Endothelial cell of umbilical vein (primary cell): ENCODE measurements around the gene PLXNA4. TPM values are rescaled to one million over a fixed set of nuclear protein-coding genes. Genes with fewer than 3 reads are reported as not detected.

ENCODE experiments used
- BruUV-seq: library from RNA; stranded (reverse); fragments of 400-500 nt; replicated peaks from 2 replicates; lab custom pipeline; 2021; lab: Mats Ljungman, UMichigan
- CTCF ChIA-PET: fragments of 300-600, 350-600 bp; sonication (Branson Sonifier 250); formaldehyde crosslinking; loops from one replicate; lab custom pipeline; 2021; ENCODE audit warnings: antibody characterized with exemption, inconsistent platforms; lab: Charles Lee
- POLR2A ChIA-PET: fragments of 300-600, 350-600 bp; sonication (Branson Sonifier 250); formaldehyde crosslinking; loops from one replicate; lab custom pipeline; 2021; ENCODE audit warnings: antibody characterized with exemption, inconsistent platforms; lab: Charles Lee
- DNase-seq: peaks from one replicate; pipeline ENCODE4 v3.0.0-alpha.2; 2011; ENCODE audit warnings: low read depth, low spot score
- FAIRE-seq: peaks from 2 replicates; lab custom pipeline; 2011; peaks lifted over from hg19 to GRCh38; lab: Jason Lieb, UNC
- H2AFZ ChIP-seq: 2 replicates; pipeline ENCODE4 v1.6.0; 2012; ENCODE audit warnings: low read depth, low read length, control low read depth, inconsistent platforms
- H3K27ac ChIP-seq: 2 replicates; pipeline ENCODE4 v1.5.1; 2011; ENCODE audit warnings: low read depth, mild to moderate bottlenecking, control low read depth, low read length, moderate library complexity; ENCODE audit not compliant: insufficient read depth
- H3K27me3 ChIP-seq, 2 experiments: 2 replicates each; pipeline versions ENCODE4 v1.6.0 to v1.6.1; 2011; ENCODE audit warnings: low read length in 2 of 2, mixed read lengths in 1 of 2; ENCODE audit not compliant: control insufficient read depth in 2 of 2, insufficient read depth in 2 of 2
- H3K36me3 ChIP-seq, 2 experiments: 2 replicates in 1 of 2; 3 replicates in 1 of 2; pipeline ENCODE4 v1.5.1; 2011; ENCODE audit warnings: low read length in 2 of 2, mild to moderate bottlenecking in 1 of 2, moderate library complexity in 1 of 2; ENCODE audit not compliant: control insufficient read depth in 2 of 2, insufficient read depth in 2 of 2; ENCODE audit errors: extremely low read depth in 1 of 2
- H3K4me1 ChIP-seq: 3 replicates; pipeline ENCODE4 v1.5.1; 2011; ENCODE audit warnings: mild to moderate bottlenecking, low read length; ENCODE audit not compliant: control insufficient read depth, insufficient read depth; ENCODE audit errors: extremely low read depth
- H3K4me2 ChIP-seq: 2 replicates; pipeline ENCODE4 v1.6.1; 2011; ENCODE audit warnings: low read length, control low read depth, mixed read lengths; ENCODE audit not compliant: insufficient read depth
- H3K4me3 ChIP-seq, 3 experiments: fragments of 200-600 bp in 1 of 3; sonication (generic), shearing (Covaris generic) in 1 of 3; replicated peaks in 1 of 3; 2 replicates each; pipeline ENCODE4 v1.5.1; 2011 to 2016; ENCODE audit warnings: control low read depth in 3 of 3, low read length in 3 of 3, mild to moderate bottlenecking in 2 of 3, inconsistent platforms in 1 of 3, low read depth in 1 of 3, moderate library complexity in 1 of 3; ENCODE audit not compliant: insufficient read depth in 1 of 3
- H3K79me2 ChIP-seq: 2 replicates; pipeline ENCODE4 v1.6.0; 2012; ENCODE audit warnings: low read length, inconsistent platforms; ENCODE audit not compliant: control insufficient read depth, insufficient read depth
- H3K9ac ChIP-seq: replicated peaks from 2 replicates; pipeline ENCODE3; 2011; ENCODE audit warnings: low read length, control low read depth; ENCODE audit not compliant: insufficient read depth; ENCODE audit errors: extremely low read depth
- H3K9me1 ChIP-seq: replicated peaks from 3 replicates; pipeline ENCODE4 v1.6.0; 2011; ENCODE audit warnings: mild to moderate bottlenecking, low read length; ENCODE audit not compliant: control insufficient read depth, insufficient read depth; ENCODE audit errors: extremely low read depth
- H3K9me3 ChIP-seq: replicated peaks from 2 replicates; pipeline ENCODE4 v1.5.1; 2012; ENCODE audit warnings: low read length, inconsistent platforms; ENCODE audit not compliant: control insufficient read depth, insufficient read depth
- H4K20me1 ChIP-seq: replicated peaks from 2 replicates; pipeline ENCODE3; 2011; ENCODE audit warnings: mild to moderate bottlenecking, low read length; ENCODE audit not compliant: control insufficient read depth, insufficient read depth; ENCODE audit errors: extremely low read depth
- EZH2 ChIP-seq: IDR thresholded peaks from 2 replicates; pipeline ENCODE4 v1.6.1; 2012; ENCODE audit warnings: borderline replicate concordance, low read depth, mild to moderate bottlenecking, moderate library complexity, low read length, inconsistent platforms; ENCODE audit not compliant: severe bottlenecking
- GATA2 ChIP-seq: IDR thresholded peaks from 2 replicates; pipeline ENCODE4 v1.7.0; 2011; ENCODE audit warnings: low read depth, mild to moderate bottlenecking, moderate library complexity, mixed read lengths, low read length; ENCODE audit not compliant: insufficient read length, insufficient read depth
- JUN ChIP-seq: IDR thresholded peaks from 2 replicates; pipeline ENCODE4 v1.6.1; 2011; ENCODE audit warnings: borderline replicate concordance, low read depth; ENCODE audit not compliant: insufficient read length, insufficient read depth
- MAX ChIP-seq: IDR thresholded peaks from 2 replicates; pipeline ENCODE4 v1.6.1; 2011; ENCODE audit not compliant: insufficient read depth, insufficient read length
- POLR2A ChIP-seq: IDR thresholded peaks from 2 replicates; pipeline ENCODE4 v1.6.1; 2012; ENCODE audit warnings: low read depth, mild to moderate bottlenecking, control low read depth, low read length
- dilution Hi-C: fragments of 300-500 bp; cut with MboI; formaldehyde crosslinking; loops from one replicate; pipeline ENCODE4 v1.15.0; 2019; ENCODE audit warnings: low sequenced_read_pairs; ENCODE audit not compliant: extremely low pct_ligation_motif_present
- intact Hi-C: fragments of 100-400 bp; cut with micrococcal nuclease; formaldehyde crosslinking; loops from one replicate; pipeline ENCODE4 v1.10.0; 2022
- polyA plus RNA-seq, 4 experiments: library from polyadenylated mRNA; depleted of rRNA in 3 of 4; stranded (reverse) in 3 of 4; unstranded in 1 of 4; fragments of >200 nt; gene quantifications; 2 replicates each; pipeline versions ENCODE4 v1.2.1 to v1.2.3, GENCODE V29; 2011 to 2012; ENCODE audit warnings: missing spikeins in 1 of 4
- total RNA-seq: library from RNA; stranded (reverse); gene quantifications from 2 replicates; pipeline ENCODE4 v1.2.3, GENCODE V29; 2021
- TF ChIP-seq, protein P1 (sequence below), 2 donors: IDR thresholded peaks; 1 replicate in 1 of 2; 2 replicates in 1 of 2; pipeline ENCODE4 v1.5.1; 2011; ENCODE audit warnings: low read length in 2 of 2, mild to moderate bottlenecking in 2 of 2, moderate library complexity in 2 of 2, control low read depth in 1 of 2, inconsistent platforms in 1 of 2, low read depth in 1 of 2; ENCODE audit not compliant: insufficient read depth in 1 of 2; ENCODE audit errors: extremely low read depth in 1 of 2

The PLXNA4 gene
- total and polyA plus RNA-seq, 2 donors (not counting 3 experiments of a cell fraction or from before 2014, with no cell fraction given): 12.1 to 20.4 TPM

- no TSS peak for BruUV-seq
- ChIA-PET CTCF (no interaction called here), POLR2A (no interaction called here)
- H3K36me3 ChIP-seq: peaks cover 0 to 4% of the 10 kb centered on the region in 2 experiments
- FAIRE-seq (no peak), DNase-seq (no peak)
- H2AFZ ChIP-seq: no peak overlapping the region
- no peak overlapping the region for H3K9ac ChIP-seq
- TF ChIP-seq GATA2 (no peak), EZH2 (no peak), POLR2A (no peak), MAX (no peak), JUN (no peak)
- TF ChIP-seq, protein P1, sequence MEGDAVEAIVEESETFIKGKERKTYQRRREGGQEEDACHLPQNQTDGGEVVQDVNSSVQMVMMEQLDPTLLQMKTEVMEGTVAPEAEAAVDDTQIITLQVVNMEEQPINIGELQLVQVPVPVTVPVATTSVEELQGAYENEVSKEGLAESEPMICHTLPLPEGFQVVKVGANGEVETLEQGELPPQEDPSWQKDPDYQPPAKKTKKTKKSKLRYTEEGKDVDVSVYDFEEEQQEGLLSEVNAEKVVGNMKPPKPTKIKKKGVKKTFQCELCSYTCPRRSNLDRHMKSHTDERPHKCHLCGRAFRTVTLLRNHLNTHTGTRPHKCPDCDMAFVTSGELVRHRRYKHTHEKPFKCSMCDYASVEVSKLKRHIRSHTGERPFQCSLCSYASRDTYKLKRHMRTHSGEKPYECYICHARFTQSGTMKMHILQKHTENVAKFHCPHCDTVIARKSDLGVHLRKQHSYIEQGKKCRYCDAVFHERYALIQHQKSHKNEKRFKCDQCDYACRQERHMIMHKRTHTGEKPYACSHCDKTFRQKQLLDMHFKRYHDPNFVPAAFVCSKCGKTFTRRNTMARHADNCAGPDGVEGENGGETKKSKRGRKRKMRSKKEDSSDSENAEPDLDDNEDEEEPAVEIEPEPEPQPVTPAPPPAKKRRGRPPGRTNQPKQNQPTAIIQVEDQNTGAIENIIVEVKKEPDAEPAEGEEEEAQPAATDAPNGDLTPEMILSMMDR (IDR thresholded peaks at IDR 0.05; ENCODE audit: extremely low read depth in 1 of 2, insufficient read depth in 1 of 2, low read depth in 1 of 2, low read length in 2 of 2): no peak
- no peaks in the 10 kb centered on the region for H3K27me3 ChIP-seq
- no peak overlapping the region for H3K4me2 ChIP-seq
- H3K9me1 ChIP-seq: no peaks in the 10 kb centered on the region
- H3K9me3 ChIP-seq: no peaks in the 10 kb centered on the region
- no peaks in the 10 kb centered on the region for H3K79me2 ChIP-seq
- H4K20me1 ChIP-seq: no peaks in the 10 kb centered on the region
- H3K4me1 ChIP-seq: peaks cover 15% of the 10 kb centered on the region
- H3K27ac ChIP-seq: no peak overlapping the region
- no peak overlapping the region for H3K4me3 ChIP-seq
- intact Hi-C loops: loop anchor here (1.0 kb wide), 1 partner anchor 46 kb away; no protein-coding TSS in a partner anchor
- dilution Hi-C loops: no loop called here
Measured at GRCh38 chr7:132547821-132548220, 28.4 kb downstream of the PLXNA4 start.
